ENCODE measurements around the gene NRGN. TPM values are rescaled to one million over a fixed set of nuclear protein-coding genes. Genes with fewer than 3 reads are reported as not detected.

NRGN gene
- total and polyA plus RNA-seq, 2 of the 4 experiments (the other 2 are of a cell fraction): 0.54 to 24.8 TPM

- no peak for ATAC-seq (ENCODE audit: low read depth)
- Histone ChIP-seq H4K91ac (ENCODE audit: insufficient read depth, low read depth, low read length) (peak overlapping the region; percentile 49), H2BK5ac (ENCODE audit: low read depth, low read length, poor library complexity, severe bottlenecking) (no peak overlapping the region), H3K56ac (ENCODE audit: extremely low read depth, insufficient read depth, low read length) (no peak overlapping the region), H2BK20ac (ENCODE audit: low read depth, low read length) (peak overlapping the region; percentile 68), H4K20me1 (ENCODE audit: insufficient read depth, low read length) (no peaks in the 10 kb centered on the region), H3K23ac (ENCODE audit: low read depth, low read length) (no peak overlapping the region), H2AK5ac (ENCODE audit: low read depth, low read length) (no peak overlapping the region), H2AK9ac (replicated peaks; ENCODE audit: low read depth, low read length, poor library complexity) (peak overlapping the region; percentile 18), H3K79me1 (ENCODE audit: low read depth in 1 of 2, low read length in 2 of 2) (no peaks in the 10 kb centered on the region), H2AFZ (replicated peaks; ENCODE audit: low read length, poor library complexity) (peak overlapping the region; percentile 85), H3K18ac (ENCODE audit: low read depth, low read length) (no peak overlapping the region), H3K4me3 (ENCODE audit: insufficient read depth, low read depth, low read length) (no peak overlapping the region), H2BK120ac (ENCODE audit: low read depth, low read length) (peak overlapping the region; percentile 32; the same call in 1 of the 2 replicates), H3K9me3 (ENCODE audit: control insufficient read depth, insufficient read depth, low read length) (no peaks in the 10 kb centered on the region), H3K14ac (replicated peaks; ENCODE audit: low read depth, low read length) (0 out of 2 replicates have a peak overlapping the region, but pooled peaks have one; percentile 45), H3K36me3 (ENCODE audit: control insufficient read depth, insufficient read depth, low read length) (no peaks in the 10 kb centered on the region), H4K8ac (ENCODE audit: low read depth in 2 of 2, low read length in 2 of 2) (peak overlapping the region; percentile 8 to 82; a peak in 1 of 4 replicates), H3K4me1 (ENCODE audit: control insufficient read depth, insufficient read depth, low read length) (peaks cover 8% of the 10 kb centered on the region; the same call in 1 of the 2 replicates), H3K27me3 (ENCODE audit: control insufficient read depth, insufficient read depth, low read length) (peaks cover under 1% of the 10 kb centered on the region; the same call in 1 of the 2 replicates), H3K27ac (ENCODE audit: insufficient read depth, low read length) (no peak overlapping the region), H4K5ac (ENCODE audit: low read depth, low read length) (no peak overlapping the region), H3K4me2 (ENCODE audit: low read depth, low read length) (no peak overlapping the region), H3K4ac (ENCODE audit: low read depth, low read length) (peak overlapping the region; percentile 65), H3K9ac (ENCODE audit: low read depth, low read length) (no peak overlapping the region), H2BK15ac (ENCODE audit: low read depth, low read length) (peak overlapping the region; percentile 23; the same call in 2 of the 3 replicates), H3K9me1 (ENCODE audit: insufficient read depth, low read length) (peaks cover 21% of the 10 kb centered on the region)
- ChIA-PET CTCF (interaction anchor here (1.5 kb wide), 1 partner anchor 9 kb away, joined by 3 read pairs; no protein-coding TSS in a partner anchor), POLR2A (ENCODE audit: unreplicated experiment) (no interaction called here)
- no TSS peak for BruUV-seq (replicated peaks)
- intact Hi-C loops (cut with micrococcal nuclease) (no loop called here), dilution Hi-C loops (cut with HindIII; ENCODE audit: low sequenced_read_pairs, unreplicated experiment) (no loop called here), in situ Hi-C loops (cut with MboI; ENCODE audit: low sequenced_read_pairs) (no loop called here)
- TF ChIP-seq RAD21 (IDR thresholded peaks at IDR 0.05; ENCODE audit: low read length) (no peak), RFX5 (IDR thresholded peaks at IDR 0.05; ENCODE audit: low read depth, low read length) (no peak), CTCF (conservative IDR thresholded peaks at IDR 0.05; ENCODE audit: low read depth, low read length) (no peak), NFE2L2 (IDR thresholded peaks at IDR 0.05; ENCODE audit: low read depth, low read length) (no peak), MAZ (IDR thresholded peaks at IDR 0.05; ENCODE audit: borderline replicate concordance, low read depth, low read length) (no peak), FOS (IDR thresholded peaks at IDR 0.05; ENCODE audit: low read depth, low read length) (no peak), MAFK (IDR thresholded peaks at IDR 0.05; ENCODE audit: low read depth, low read length) (no peak), BHLHE40 (IDR thresholded peaks at IDR 0.05; ENCODE audit: low read depth, low read length) (no peak), SMC3 (IDR thresholded peaks at IDR 0.05; ENCODE audit: low read depth, low read length) (no peak)
- WGBS, 2 experiments (ENCODE audit: extremely low coverage in 2 of 2, insufficient read length in 1 of 2): 100% methylated on average over 2 of the region's 7 CpGs; no CpG with 5 or more reads in 1 of the 2 experiments
- DNase-seq: no peak
These were observed 13.9 kb downstream of the NRGN start for GRCh38 chr11:124753624-124754023.

Measured in IMR-90 (cell line).